Measurements from ENCODE around the gene MILR1. TPM values are rescaled to one million over a fixed set of nuclear protein-coding genes. Genes with fewer than 3 reads are reported as not detected.

The MILR1 gene
- total and polyA plus RNA-seq, 4 donors: 1.2 to 3.8 (median 1.9) TPM

GRCh38 chr17:64506576-64507412 lies 57.9 kb downstream of the MILR1 start, which contains the start of gene CEP95:
Gene CEP95 (plus strand): TSS chr17:64506977. CDS start chr17:64507098, 121 bp downstream.
- peaks cover 7 to 49% (median 30%) of the 10 kb centered on the region in 4 donors for H3K36me3 ChIP-seq (ENCODE audit: control insufficient read depth in 4 of 4, insufficient read depth in 3 of 4, low read depth in 1 of 4, low read length in 3 of 4)

More at GRCh38 chr17:64506576-64507412, 57.9 kb downstream of the MILR1 start, which contains the start of gene CEP95:
- Histone ChIP-seq H3K4me1 (ENCODE audit: control insufficient read depth in 4 of 4, insufficient read depth in 4 of 4, low read length in 3 of 4) (peaks cover 3 to 38% (median 25%) of the 10 kb centered on the region in 4 donors), H3K9me3 (ENCODE audit: control insufficient read depth in 4 of 4, low read length in 3 of 4) (no peaks in the 10 kb centered on the region), H3K4me3 (ENCODE audit: low read depth in 1 of 3, low read length in 3 of 3) (peak within 1 kb of the TSS; percentile 64 to 99 (median 99)), H3K9ac (ENCODE audit: low read depth in 1 of 2, low read length in 2 of 2) (peak within 1 kb of the TSS; percentile 99), H3K27ac (ENCODE audit: low read depth in 1 of 2, low read length in 2 of 2) (peak within 1 kb of the TSS; percentile 98 to 100), H3K27me3 (ENCODE audit: control insufficient read depth in 4 of 4, insufficient read depth in 4 of 4, low read length in 3 of 4) (no peaks in the 10 kb centered on the region)
- peak; percentile 92 for DNase-seq (ENCODE audit: low spot score)
- TF ChIP-seq MAX (IDR thresholded peaks at IDR 0.05) (peak; percentile 87), EGR1 (IDR thresholded peaks at IDR 0.05; ENCODE audit: low read depth in 2 of 2) (peak in 1 of 2 donors; percentile 66), GABPA (IDR thresholded peaks at IDR 0.05 in 1 of 2, conservative IDR thresholded peaks at IDR 0.05 in 1 of 2) (peak; percentile 67 to 87), CTCF (IDR thresholded peaks at IDR 0.05; ENCODE audit: low read depth, low read length, missing input control) (no peak), REST (IDR thresholded peaks at IDR 0.05) (no peak), HNF4A (conservative IDR thresholded peaks at IDR 0.05) (peak in 1 of 2 donors; percentile 32), ZBTB33 (IDR thresholded peaks at IDR 0.05) (peak; percentile 64), JUND (IDR thresholded peaks at IDR 0.05) (peak; percentile 4 to 14), YY1 (IDR thresholded peaks at IDR 0.05) (peak; percentile 77), FOXA1 (IDR thresholded peaks at IDR 0.05) (peak; percentile 31), FOXA2 (IDR thresholded peaks at IDR 0.05) (no peak), ATF3 (IDR thresholded peaks at IDR 0.05) (no peak), TAF1 (conservative IDR thresholded peaks at IDR 0.05) (no peak), RAD21 (IDR thresholded peaks at IDR 0.05) (no peak), HNF4G (IDR thresholded peaks at IDR 0.05) (no peak), SP1 (IDR thresholded peaks at IDR 0.05) (peak; percentile 78), RXRA (IDR thresholded peaks at IDR 0.05) (peak; percentile 66 to 78), NR2F2 (IDR thresholded peaks at IDR 0.05) (peak; percentile 63)
- under 1% methylated on average over 77 of the region's 77 CpGs for WGBS

Data from liver (tissue), 9 donors.